Fibroblast of skin of right biceps (primary cell): ENCODE measurements around the gene ACAD10.
"Not testable (repeated sequence)": the region's sequence is repeated elsewhere in the genome, so short reads cannot be mapped to it uniquely, and the experiment has no call there.

Experiments used
- DNase-seq: peaks from one replicate; pipeline ENCODE4 v3.0.0-alpha.2; 2013

Gene ACAD10

DNA sequence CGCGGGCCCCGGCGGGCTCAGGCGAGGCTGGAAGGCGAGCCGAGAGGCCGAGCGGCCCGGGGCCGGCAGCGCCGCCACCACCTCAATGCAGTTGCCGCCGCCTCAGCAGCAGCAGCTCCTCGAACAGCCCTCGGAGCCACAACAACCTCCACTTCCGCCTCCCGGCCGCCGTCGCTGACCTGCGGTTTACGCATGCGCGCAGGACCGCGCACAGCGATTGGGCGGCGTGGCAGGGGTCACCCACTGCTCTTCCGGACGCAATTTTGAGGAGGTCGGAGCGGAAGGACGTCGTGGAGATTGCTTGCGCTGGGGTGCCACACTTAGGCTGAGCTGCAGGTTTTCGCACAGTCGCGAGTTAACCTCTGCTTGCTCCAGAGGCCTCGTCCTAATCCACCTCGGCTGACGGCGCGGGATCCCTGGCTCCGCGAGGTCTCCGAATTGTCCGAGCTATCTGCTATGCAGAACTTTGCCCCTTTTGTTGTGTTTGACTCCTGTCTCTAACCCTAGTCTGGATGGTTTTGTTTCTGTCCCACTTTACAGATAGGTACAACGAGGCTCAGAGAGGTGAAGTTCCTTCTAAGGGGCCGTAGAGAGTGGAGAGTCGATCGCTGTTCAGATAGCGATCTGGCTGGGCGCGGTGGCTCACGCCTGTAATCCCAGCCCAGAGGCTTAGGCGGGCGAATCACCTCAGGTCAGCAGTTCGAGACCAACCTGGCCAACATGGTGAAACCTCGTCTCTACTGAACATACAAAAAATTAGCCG is at the start of gene ACAD10, which contains the start of gene BRAP:
Gene ACAD10 (plus strand): TSS at position 243 of the 763 bp plus-strand sequence. CDS start 6,657 bp downstream, outside the sequence.
Gene BRAP (minus strand): TSS at position 146 of the 763 bp plus-strand sequence. CDS start 164 bp downstream, outside the sequence.
- DNase-seq: peak; percentile 94

DNA sequence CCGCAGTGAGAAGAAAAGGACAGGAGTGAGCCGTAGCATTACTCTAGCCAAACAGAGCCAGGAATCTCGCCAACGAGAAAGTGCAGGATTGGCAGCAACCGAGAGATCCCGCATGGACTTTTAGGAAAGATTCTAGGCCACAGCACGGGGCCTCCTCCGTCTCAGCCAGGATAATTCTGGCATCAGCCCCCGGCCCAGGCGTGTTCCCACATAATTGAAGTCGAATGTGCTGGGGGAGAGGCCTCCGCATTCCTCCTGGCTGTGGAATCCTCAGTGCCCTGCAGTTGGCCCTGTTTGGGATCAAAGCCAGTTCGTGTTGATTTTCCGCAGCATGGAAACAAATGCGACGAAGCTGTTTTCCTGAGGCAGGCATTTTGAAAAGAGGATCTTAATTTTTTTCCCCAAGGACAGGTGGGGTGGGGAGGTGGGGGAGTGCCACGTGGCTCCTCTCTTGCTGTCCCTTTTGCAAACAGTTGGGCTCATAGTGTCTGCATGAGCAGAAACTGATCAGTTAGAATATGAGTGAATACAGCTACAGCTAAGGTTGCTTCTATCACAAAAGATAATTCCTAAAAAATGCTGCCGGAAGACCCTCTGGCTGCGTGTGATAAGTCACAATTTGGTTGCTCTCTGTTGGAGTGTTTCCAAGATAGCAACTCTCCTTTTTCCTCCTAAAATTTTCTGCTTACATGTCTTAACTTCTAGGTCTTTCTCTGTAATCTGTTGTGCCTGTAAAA is 49.5 kb upstream of the ACAD10 start:
- DNase-seq: peak; percentile 84

DNA sequence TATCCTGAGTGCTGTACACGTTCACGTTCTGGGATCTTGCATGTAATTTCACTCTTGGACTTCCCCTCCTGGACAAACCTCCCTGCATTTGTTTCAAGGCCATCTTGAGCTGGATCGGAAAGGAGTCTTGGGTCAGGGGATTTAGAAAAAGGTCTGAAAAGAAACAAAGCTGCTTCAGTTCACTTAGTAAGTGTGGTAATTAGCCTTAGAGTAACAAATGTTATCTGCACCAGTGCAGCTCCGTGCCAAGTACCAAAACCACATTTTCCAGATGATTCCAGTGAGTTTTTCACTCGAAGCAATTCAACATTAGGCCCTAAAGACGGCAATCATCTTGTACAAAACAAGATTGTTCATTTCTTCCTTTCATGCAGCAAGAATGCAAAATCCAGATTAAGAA is 47.3 kb upstream of the ACAD10 start:
- no peak for DNase-seq

DNA sequence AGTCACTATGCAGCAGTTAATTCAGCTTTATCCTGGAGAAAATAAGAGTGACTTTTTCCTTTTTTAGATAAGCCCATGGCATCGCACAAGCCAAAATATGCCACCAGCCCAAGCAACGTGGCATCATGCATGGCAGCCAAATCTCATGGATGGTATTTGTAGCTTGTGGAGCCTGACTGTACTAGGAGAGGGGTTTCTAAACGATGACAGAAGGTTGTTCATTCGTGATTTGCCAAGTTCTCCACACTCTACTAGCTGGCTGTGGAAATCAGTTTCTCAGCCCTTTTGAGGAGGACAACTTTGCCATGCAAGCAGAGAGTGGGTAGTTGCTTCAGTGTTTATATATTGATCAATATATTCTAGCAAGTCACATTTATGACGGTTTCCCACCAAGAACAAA is 45.3 kb upstream of the ACAD10 start:
- no peak for DNase-seq

DNA sequence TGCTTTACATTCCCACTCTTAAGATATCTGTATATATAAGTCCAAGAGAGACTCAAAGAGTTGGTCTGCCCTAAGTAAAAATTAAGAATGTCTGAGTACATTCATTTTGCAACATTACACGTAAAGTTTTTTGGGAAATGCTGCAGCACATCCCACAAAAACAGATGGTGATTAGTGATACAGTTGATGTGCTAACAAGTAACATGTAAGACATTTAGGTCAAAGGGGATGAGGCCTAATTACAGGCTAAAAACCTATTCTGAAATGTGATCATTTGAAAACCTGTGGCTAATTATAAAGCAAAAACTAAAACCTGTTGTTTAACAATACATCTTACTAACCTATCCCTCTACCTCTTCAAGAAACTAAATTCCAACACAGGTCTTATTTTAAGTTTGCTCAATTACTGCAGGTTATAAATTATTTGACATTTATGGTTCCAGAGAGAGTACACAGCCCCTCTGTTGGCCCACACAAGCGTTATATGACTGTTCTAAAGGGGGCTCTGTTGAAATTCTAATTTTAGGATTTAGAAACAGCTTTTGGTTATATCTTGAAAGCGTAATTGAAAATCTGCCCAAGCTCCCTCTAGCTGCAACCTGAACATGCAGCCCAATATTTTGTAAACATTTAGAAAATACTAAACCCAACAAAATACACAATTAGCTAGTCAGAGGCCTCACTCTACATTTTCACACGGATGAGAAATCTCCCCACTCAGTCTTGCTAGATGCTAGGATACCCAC is 43.0 kb upstream of the ACAD10 start:
- DNase-seq: no peak

DNA sequence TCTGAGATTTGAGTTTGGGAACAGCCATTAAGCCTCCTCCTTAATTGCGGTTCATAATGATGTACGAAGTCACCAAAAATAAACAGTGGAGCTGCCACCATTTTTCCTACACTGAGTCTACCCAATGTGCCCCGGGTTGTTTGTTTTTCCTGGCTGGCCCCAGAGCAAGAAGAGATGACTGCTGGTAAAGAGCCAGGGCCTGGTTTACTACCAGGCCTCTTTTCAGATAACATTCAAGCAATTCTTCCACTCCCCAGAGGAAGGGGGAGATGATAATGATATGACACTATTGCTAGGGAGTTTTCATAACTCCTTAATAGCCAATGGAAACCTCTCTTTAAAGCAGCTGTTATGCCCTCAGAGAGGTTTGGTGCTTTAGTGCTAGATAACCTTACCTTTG is 42.4 kb upstream of the ACAD10 start:
- DNase-seq: no peak

DNA sequence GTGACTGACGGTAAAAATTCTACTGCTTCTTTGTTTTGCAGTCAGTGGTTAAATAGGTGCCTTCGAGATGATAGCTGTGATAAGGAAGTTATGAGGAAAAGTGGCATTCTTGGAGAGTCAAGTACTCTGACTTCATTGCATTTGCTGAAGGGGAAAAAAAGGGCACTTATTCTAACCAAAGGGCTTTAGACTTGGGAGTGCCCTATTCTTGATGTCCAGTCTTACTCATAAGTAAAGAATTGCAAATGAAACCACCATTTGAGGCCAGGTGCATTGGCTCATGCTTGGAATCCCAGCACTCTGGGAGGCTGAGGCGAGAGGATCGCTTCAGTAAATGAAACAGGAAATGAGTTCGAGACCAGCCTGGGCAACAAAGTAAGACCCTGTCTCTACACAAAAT is 40.4 kb upstream of the ACAD10 start:
- no peak for DNase-seq

DNA sequence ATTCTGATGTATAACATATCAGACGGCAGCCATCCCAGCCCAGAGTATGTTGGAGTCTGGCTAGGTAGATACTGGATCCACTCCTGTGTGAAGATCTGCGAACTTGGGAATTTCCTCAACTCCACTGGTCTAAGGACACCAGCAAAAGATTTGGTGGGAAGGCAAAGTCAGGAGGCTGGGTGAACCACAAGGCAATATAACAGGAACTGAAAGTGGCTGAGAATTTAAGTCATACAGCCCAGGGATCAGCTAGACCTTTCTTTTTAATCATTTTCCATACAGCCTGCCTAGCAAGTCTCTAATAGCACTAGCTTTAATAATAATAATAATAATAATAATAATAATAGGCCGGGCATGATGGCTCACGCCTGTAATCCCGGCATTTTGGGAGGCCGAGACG is 34.9 kb upstream of the ACAD10 start:
- no peak for DNase-seq

DNA sequence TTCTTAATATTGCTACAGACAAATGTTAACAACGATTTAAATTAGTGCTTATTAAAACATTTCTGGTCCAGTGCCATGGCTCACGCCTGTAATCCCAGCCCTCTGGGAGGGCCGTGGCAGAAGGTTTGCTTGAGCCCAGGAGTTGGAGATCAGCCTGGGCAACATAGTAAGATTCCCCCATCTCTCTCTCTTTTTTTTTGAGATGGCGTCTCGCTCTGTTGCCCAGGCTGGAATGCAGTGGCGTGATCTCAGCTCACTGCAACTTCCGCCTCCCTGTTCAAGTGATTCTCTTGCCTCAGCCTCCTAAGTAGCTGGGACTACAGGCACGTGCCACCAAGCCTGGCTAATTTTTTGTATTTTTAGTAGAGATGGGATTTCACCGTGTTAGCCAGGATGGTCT is 33.3 kb upstream of the ACAD10 start:
- DNase-seq: not testable (repeated sequence)

DNA sequence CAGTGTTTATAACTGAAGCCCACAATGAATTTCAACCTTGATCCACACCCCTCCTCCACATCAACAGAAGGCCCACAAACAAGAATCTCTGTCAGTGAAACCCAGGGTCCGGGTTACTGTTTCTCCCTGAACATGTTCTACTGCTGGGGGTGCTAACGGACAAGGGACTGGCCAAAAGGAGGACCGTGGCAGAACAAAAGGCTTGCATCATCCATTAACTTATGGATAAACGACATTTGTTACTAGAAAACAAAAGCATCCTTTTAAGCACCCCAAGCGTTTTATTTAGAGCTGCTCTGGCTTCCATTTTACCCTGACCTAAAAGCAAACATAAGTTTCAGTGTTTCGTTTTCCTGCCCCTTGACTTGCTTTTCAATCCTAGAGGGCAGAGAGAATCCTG is 32.3 kb upstream of the ACAD10 start:
- no peak for DNase-seq

DNA sequence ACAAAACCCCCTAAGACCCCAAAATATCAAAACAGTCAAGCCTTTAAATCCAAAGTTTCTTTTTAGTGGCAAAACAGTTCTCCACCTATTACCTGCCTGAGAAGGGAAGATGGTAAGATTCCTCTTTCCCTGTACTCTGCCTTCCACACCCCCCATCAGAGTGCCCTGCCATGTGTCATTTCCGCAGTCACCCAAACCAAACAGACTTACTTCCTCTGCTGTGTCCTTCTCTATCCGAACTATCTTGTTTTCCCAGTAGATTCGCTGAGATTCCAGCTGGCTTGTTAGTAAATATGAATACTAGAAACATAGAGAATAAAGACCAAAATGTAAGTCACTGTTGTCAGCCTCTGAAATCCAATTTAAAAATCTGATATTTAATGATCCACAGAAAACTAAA is 30.5 kb upstream of the ACAD10 start:
- DNase-seq: no peak

DNA sequence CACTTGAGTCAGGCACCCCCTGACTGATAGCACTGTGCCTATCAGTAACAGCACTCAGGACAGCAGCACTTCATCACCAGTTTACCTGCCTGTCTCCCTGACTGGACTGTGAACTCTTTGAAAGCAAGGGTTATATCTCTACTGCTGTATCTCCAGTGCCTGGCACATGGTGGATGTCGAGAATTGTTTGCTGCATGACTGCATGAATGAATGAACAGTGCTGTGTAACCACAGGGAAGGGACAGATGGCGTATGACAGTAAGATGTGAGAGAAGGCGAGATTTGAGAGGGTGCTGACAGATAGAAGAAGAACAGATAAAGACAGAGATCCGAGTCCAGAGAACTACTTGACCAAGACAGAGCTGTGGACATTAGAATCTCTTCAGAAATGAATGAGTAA is 29.8 kb upstream of the ACAD10 start:
- DNase-seq: no peak

DNA sequence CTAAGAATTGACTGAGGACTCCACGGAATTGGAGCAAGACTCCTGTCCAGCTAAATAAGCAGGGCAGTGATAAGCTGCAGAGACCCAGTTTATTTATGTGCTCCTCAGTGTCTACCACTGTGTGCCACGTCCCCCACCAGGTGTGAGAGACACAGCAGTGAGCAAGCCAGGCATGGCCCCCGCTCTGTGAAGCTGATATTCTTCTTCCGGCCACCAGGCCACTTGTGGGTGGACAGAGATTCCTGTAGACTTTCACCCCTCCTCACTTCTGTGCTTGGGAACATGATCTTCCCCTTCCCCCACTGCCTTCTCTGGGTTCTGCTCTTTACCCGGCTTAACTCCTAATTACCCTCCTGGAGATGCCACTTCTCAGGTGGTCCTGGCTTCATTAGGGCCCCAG is 21.4 kb upstream of the ACAD10 start:
- DNase-seq: no peak

DNA sequence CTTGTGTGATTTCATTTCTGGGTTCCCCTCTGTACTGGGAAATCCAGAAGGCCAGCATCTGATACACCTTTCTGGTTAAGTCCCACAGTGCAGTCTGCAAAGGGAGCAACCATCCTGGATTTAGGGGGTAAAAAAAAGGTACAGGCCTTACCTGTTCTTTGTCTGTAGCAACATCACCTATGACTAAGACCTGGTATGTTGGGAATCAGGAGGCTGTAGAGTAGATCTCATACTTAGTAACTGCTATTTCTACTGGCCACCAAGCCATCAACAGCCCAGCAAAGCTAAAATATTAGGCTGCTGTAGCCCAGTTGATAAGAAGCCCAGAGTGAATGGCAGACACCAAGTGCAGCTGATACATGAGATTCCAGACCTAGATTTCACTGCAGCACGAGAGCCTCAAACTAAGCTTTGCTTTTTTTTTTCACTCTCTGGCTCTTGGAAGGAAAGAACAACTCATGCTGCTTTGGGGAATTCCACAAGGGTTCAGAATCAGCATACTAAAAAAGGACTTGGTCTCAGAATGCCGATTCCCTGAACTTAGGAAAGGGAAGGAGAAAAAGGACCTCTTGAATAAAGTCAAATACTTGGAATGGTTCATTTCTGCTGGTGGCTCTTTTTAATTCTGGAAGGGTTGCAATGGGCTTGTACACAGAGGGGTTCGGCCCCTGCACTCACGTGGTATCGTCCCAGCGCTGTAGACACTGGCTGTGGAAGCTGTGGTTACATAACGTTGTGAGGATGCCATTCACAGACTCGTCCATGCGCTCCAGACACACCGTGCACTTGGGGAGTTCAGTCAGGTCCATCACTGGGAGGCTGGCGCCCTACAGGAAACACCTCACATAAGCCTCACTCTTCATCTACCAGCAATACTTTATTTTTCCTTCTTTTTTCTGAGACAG is 20.6 kb upstream of the ACAD10 start:
- DNase-seq: no peak

DNA sequence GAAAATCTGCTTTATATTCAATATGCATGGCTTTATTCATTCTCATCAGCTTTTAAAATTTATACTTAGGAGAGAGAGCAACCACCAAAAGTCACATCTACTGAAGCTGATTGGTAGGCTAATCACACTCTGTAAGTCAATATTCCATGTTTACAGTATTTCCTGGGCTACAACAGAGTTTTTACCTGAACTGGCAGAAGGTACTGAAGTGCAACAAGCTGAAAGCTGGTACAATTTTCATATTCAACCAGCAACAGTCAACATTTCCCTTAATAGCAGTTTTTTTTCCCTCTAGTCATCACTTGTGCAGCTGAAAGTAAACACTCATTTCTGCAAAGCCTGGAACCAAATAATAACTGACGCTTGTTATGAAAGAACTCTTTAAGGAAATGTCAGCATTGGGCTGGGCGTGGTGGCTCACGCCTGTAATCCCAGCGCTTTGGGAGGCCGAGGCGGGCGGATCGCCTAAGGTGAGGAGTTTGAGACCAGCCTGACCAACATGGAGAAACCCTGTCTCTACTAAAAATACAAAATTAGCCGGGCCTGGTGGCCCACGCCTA is 13.0 kb upstream of the ACAD10 start:
- DNase-seq: no peak

DNA sequence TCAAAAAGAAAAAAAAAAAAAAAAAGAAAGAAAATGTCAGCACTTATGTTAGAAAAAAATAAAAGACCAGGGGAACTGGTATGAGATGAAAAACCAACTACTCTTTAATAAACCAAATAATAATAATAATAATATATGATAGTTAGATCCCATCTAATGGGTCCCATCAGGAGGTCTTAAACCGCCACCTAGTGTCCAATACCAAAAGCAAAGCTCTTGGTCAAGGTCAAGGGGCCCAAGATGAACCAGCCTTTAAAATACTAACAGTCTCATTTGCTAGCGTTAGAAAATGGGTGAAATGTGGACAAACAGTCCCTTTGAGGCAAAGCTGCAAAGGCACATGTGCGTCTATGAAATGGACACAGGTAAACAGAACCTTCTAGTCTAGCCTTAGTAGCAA is 12.3 kb upstream of the ACAD10 start:
- peak; percentile 14 for DNase-seq

DNA sequence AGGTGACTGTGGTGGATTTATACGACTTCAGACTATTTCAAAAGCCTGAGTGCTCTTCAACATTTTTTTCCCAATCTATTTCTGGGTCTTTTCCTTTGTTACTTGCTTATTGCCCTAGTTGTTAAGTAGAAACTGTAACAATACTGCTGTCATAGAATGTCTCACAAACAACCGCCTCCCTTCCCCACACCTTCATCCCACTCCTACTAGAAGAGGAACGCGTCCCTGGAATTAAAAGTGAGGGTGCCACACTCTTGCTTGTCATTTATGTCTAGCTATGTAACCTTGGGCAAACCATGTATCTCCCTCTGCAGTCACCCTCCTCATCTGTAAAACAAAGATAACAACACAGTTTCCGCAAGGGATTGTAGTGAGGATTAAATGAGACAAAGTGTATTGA is 8.7 kb upstream of the ACAD10 start:
- no peak for DNase-seq

DNA sequence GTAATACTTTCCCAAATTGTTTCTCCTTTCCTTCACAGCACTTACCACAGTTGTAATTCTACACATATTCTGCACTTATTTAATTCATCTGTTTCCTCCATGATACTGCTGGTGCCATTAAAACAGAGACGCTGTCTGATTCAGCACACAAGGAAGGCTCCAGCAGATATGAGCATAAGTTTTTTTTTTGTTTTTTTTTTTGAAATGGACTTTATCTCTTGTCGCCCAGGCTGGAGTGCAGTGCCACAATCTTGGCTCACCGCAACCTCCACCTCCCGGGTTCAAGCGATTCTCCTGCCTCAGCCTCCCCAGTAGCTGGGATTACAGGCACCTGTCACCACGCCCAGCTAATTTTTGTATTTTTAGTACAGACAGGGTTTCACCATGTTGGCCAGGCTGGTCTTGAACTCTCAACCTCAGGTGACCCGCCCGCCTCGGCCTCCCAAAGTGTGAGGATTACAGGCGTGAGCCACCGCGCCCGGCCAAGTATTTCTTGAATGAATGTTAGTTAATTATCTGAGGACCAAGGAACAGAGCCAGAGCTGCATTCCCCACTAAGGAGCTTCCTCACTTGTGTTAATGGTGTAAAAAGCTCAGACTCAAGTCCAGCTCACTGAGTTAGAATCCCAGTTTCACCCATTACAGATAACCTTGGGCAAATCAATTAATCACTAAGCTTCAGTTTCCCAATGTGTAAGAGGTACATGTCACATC is 1.2 kb upstream of the ACAD10 start:
- DNase-seq: not testable (repeated sequence)

DNA sequence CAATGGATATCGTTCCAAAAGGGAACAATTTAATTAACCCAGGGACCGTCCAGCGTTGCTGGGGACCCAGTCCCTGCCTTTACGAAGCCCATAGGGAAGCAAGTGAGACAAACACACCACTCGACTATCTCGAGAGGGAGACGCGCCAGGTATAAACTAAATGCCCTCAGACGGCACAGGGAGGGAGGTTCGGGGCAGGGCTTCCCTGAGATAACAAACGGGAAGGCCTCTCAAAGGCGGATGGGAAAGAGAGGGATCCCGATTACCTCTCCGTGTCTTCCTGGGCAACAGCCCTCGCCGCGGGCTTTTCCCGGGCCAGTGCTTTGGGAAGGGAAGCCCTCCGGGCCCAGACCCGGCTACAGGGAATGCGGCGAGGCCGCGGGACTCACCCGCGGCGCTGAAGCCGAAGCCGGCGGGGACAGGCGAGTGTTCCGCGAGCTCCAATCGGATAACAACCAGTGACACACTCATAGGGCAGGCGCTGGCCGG is 487 bp upstream of the ACAD10 start:
- DNase-seq: no peak

DNA sequence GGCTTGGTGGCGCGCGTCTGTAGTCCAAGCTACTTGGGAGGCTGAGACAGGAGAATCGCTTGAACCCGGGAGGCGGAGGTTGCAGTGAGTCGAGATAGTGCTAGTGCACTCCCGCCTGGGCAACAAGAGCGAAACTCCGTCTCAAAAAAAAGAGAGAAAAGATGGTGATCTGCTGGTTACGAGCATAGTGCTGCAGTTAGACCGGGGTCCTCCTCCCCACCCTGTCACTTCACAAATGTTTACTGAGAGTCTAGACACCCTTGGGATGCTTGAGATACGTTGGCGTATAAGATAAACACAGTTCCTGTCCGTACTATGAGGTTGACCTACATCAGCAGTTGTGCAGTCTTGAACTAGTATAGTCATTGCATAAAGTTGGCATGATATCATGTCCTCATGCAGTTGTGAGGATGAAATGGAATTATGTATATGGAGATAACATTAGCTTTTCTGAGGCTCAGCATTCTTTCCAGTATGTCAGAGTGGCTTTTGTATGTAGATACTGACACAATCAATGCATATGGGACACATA is 787 bp downstream of the ACAD10 start:
- no peak for DNase-seq

DNA sequence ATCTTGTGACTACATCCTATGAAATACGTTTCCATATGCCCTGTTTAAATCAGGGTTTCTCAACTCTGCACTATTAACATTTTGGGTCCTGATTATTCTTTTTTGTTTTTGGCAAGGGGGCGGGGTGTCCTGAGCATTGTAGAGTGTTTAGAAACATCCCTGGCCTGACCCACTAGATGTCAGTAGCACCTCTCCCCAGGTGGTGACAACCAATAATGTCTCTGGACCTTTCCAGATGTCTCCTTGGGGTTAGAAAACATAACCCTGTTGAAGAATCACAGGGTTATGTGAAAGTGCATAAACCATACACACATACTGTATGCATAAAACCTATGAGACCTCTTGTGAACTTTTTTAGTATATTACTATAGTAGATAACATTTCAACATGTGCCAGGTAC is 1.4 kb downstream of the ACAD10 start:
- DNase-seq: no peak
